UCSD-AML1 (cell line): ENCODE data around the gene PMS1.
"Not testable (repeated sequence)": the region's sequence is repeated elsewhere in the genome, so short reads cannot be mapped to it uniquely, and the experiment has no call there.

Experiments
- DNase-seq: peaks from one replicate; lab custom pipeline; 2025; ENCODE audit not compliant: unreplicated experiment; lab: John Stamatoyannopoulos, UW

The PMS1 gene

GRCh38 chr2:189860161-189860560 lies 75.9 kb downstream of the PMS1 start:
- DNase-seq, result no peak

GRCh38 chr2:189862751-189863150 lies 78.5 kb downstream of the PMS1 start:
- no peak for DNase-seq

GRCh38 chr2:189865826-189866225 lies 81.6 kb downstream of the PMS1 start:
- no peak for DNase-seq

GRCh38 chr2:189866296-189866695 lies 82.0 kb downstream of the PMS1 start:
- no peak for DNase-seq

- DNase-seq, result no peak
Measured at GRCh38 chr2:189868896-189869295, 84.6 kb downstream of the PMS1 start.

- no peak for DNase-seq
Measured at GRCh38 chr2:189870381-189871085, 86.3 kb downstream of the PMS1 start.

- no peak for DNase-seq
Measured at GRCh38 chr2:189873696-189874095, 89.4 kb downstream of the PMS1 start.

GRCh38 chr2:189874586-189875320 lies 90.5 kb downstream of the PMS1 start:
- DNase-seq, result no peak

- no peak for DNase-seq
Measured at GRCh38 chr2:189876271-189876670, 92.0 kb downstream of the PMS1 start.

- no peak for DNase-seq
Measured at GRCh38 chr2:189879716-189880081, 95.4 kb downstream of the PMS1 start.

- DNase-seq, result no peak
Measured at GRCh38 chr2:189880429-189880828, 96.2 kb downstream of the PMS1 start.

- DNase-seq, result no peak
Measured at GRCh38 chr2:189880832-189881492, 96.7 kb downstream of the PMS1 start.

- no peak for DNase-seq
Measured at GRCh38 chr2:189885368-189885767, 101.1 kb downstream of the PMS1 start.

- DNase-seq, result not testable (repeated sequence)
Measured at GRCh38 chr2:189892546-189893294, 108.5 kb downstream of the PMS1 start.

- no peak for DNase-seq
Measured at GRCh38 chr2:189896809-189897208, 112.6 kb downstream of the PMS1 start.

GRCh38 chr2:189899101-189899500 lies 114.9 kb downstream of the PMS1 start:
- DNase-seq, result no peak

GRCh38 chr2:189900726-189901125 lies 116.5 kb downstream of the PMS1 start:
- DNase-seq, result no peak

- DNase-seq, result no peak
Measured at GRCh38 chr2:189901664-189902063, 117.4 kb downstream of the PMS1 start.

- no peak for DNase-seq
Measured at GRCh38 chr2:189913821-189914220, 129.6 kb downstream of the PMS1 start.

- no peak for DNase-seq
Measured at GRCh38 chr2:189916651-189917050, 132.4 kb downstream of the PMS1 start.
